H9 (cell line): ENCODE data around the gene ANKRD11. TPM values are rescaled to one million over a fixed set of nuclear protein-coding genes. Genes with fewer than 3 reads are reported as not detected.

Experiments
- DNase-seq: peaks from one replicate; pipeline ENCODE4 v3.0.0-alpha.2; 2017
- H2AFZ ChIP-seq: one replicate; pipeline ENCODE4 v1.6.1; 2013; ENCODE audit warnings: mild to moderate bottlenecking, low read length, control low read depth, moderate library complexity
- H2AK5ac ChIP-seq: 2 replicates; pipeline ENCODE4 v1.6.1; 2013; ENCODE audit warnings: low read length, control low read depth, mixed read lengths; ENCODE audit not compliant: insufficient read length
- H2BK120ac ChIP-seq: one replicate; pipeline ENCODE4 v1.6.1; 2013; ENCODE audit warnings: low read depth, mild to moderate bottlenecking, low read length, control low read depth, inconsistent platforms; ENCODE audit not compliant: poor library complexity, severe bottlenecking
- H2BK12ac ChIP-seq: 2 replicates; pipeline ENCODE4 v1.6.1; 2013; ENCODE audit warnings: low read length, control low read depth, mixed read lengths, low read depth; ENCODE audit not compliant: insufficient read length
- H2BK15ac ChIP-seq: 2 replicates; pipeline ENCODE4 v1.6.1; 2013; ENCODE audit warnings: low read depth, low read length, control low read depth
- H2BK20ac ChIP-seq: one replicate; pipeline ENCODE4 v1.6.1; 2013; ENCODE audit warnings: low read depth, mild to moderate bottlenecking, low read length, control low read depth, inconsistent platforms; ENCODE audit not compliant: poor library complexity, severe bottlenecking
- H2BK5ac ChIP-seq: 2 replicates; pipeline ENCODE4 v1.6.1; 2013; ENCODE audit warnings: low read length, control low read depth, mixed read lengths; ENCODE audit not compliant: insufficient read length
- H3K14ac ChIP-seq: 2 replicates; pipeline ENCODE4 v1.6.1; 2013; ENCODE audit warnings: low read length, control low read depth; ENCODE audit not compliant: insufficient read depth
- H3K18ac ChIP-seq: 2 replicates; pipeline ENCODE4 v1.6.1; 2013; ENCODE audit warnings: low read depth, mild to moderate bottlenecking, mixed read lengths, low read length, control low read depth; ENCODE audit not compliant: insufficient read length
- H3K23ac ChIP-seq: 2 replicates; pipeline ENCODE4 v1.6.1; 2013; ENCODE audit warnings: low read length, control low read depth, mixed read lengths, low read depth; ENCODE audit not compliant: insufficient read length
- H3K23me2 ChIP-seq: 2 replicates; pipeline ENCODE4 v1.6.1; 2013; ENCODE audit warnings: low read depth, mild to moderate bottlenecking, mixed read lengths, low read length, control low read depth; ENCODE audit not compliant: insufficient read length, poor library complexity, severe bottlenecking
- H3K27ac ChIP-seq: 2 replicates; pipeline ENCODE4 v1.5.1; 2013; ENCODE audit warnings: low read length, control low read depth, mixed read lengths, low read depth; ENCODE audit not compliant: insufficient read length
- H3K27me3 ChIP-seq: 2 replicates; pipeline ENCODE4 v1.6.1; 2013; ENCODE audit warnings: low read length, control low read depth, inconsistent platforms; ENCODE audit not compliant: insufficient read depth
- H3K4ac ChIP-seq: 2 replicates; pipeline ENCODE4 v1.6.1; 2013; ENCODE audit warnings: low read depth, mild to moderate bottlenecking, control low read depth, inconsistent platforms, low read length, moderate library complexity
- H3K4me1 ChIP-seq: 2 replicates; pipeline ENCODE4 v1.6.1; 2013; ENCODE audit warnings: low read length, control low read depth, inconsistent platforms; ENCODE audit not compliant: insufficient read depth
- H3K4me2 ChIP-seq: 2 replicates; pipeline ENCODE4 v1.6.1; 2013; ENCODE audit warnings: low read length, control low read depth, mixed read lengths; ENCODE audit not compliant: insufficient read length, insufficient read depth
- H3K56ac ChIP-seq: 2 replicates; pipeline ENCODE4 v1.6.1; 2013; ENCODE audit warnings: low read depth, mild to moderate bottlenecking, mixed read lengths, low read length, control low read depth; ENCODE audit not compliant: insufficient read length
- H3K79me1 ChIP-seq: 2 replicates; pipeline ENCODE4 v1.6.1; 2013; ENCODE audit warnings: low read depth, mild to moderate bottlenecking, moderate library complexity, low read length, control low read depth, inconsistent platforms; ENCODE audit not compliant: insufficient read depth, poor library complexity, severe bottlenecking
- H3K79me2 ChIP-seq: 2 replicates; pipeline ENCODE4 v1.6.1; 2013; ENCODE audit warnings: low read length, control low read depth, inconsistent platforms; ENCODE audit not compliant: insufficient read depth
- H3K9ac ChIP-seq: 2 replicates; pipeline ENCODE4 v1.6.1; 2013; ENCODE audit warnings: low read length, control low read depth, mixed read lengths; ENCODE audit not compliant: insufficient read length; ENCODE audit errors: extremely low read depth
- H3K9me3 ChIP-seq: one replicate; pipeline ENCODE4 v1.6.1; 2013; ENCODE audit warnings: low read depth, low read length, inconsistent platforms; ENCODE audit not compliant: control insufficient read depth
- H3T11ph ChIP-seq: one replicate; pipeline ENCODE4 v1.6.1; 2013; ENCODE audit warnings: mild to moderate bottlenecking, low read length, control low read depth, inconsistent platforms
- H4K20me1 ChIP-seq: one replicate; pipeline ENCODE4 v1.6.1; 2013; ENCODE audit not compliant: control insufficient read depth, insufficient read length, insufficient read depth
- H4K5ac ChIP-seq: 2 replicates; pipeline ENCODE4 v1.6.1; 2013; ENCODE audit warnings: low read depth, mild to moderate bottlenecking, mixed read lengths, low read length, control low read depth; ENCODE audit not compliant: insufficient read length
- H4K8ac ChIP-seq: replicated peaks from 2 replicates; pipeline ENCODE4 v1.6.1; 2013; ENCODE audit warnings: low read length, control low read depth, mixed read lengths, low read depth; ENCODE audit not compliant: insufficient read length
- H4K91ac ChIP-seq: 2 replicates; pipeline ENCODE4 v1.6.1; 2013; ENCODE audit warnings: low read depth, mild to moderate bottlenecking, moderate library complexity, mixed read lengths, low read length, control low read depth; ENCODE audit not compliant: insufficient read length
- H3K27ac Mint-ChIP-seq, 3 experiments: 2 replicates in 2 of 3; 3 replicates in 1 of 3; pipeline ENCODE4 v1.8.0; 2020 to 2021; ENCODE audit warnings: mixed read lengths in 3 of 3, mild to moderate bottlenecking in 1 of 3, moderate library complexity in 1 of 3
- H3K27me3 Mint-ChIP-seq: 2 replicates; pipeline ENCODE4 v1.8.0; 2021; ENCODE audit warnings: low read depth, mild to moderate bottlenecking, moderate library complexity, mixed read lengths
- H3K36me3 Mint-ChIP-seq, 3 experiments: 2 replicates in 2 of 3; 3 replicates in 1 of 3; pipeline ENCODE4 v1.8.0; 2020 to 2021; ENCODE audit warnings: low read depth in 3 of 3, mixed read lengths in 3 of 3; ENCODE audit not compliant: insufficient read depth in 1 of 3
- H3K4me1 Mint-ChIP-seq, 2 experiments: 2 replicates each; pipeline ENCODE4 v1.8.0; 2020; ENCODE audit warnings: mixed read lengths in 2 of 2
- H3K4me3 Mint-ChIP-seq, 2 experiments: 2 replicates in 1 of 2; 3 replicates in 1 of 2; pipeline ENCODE4 v1.8.0; 2020 to 2021; ENCODE audit warnings: mild to moderate bottlenecking in 2 of 2, mixed read lengths in 2 of 2, moderate library complexity in 1 of 2
- H3K9me3 Mint-ChIP-seq, 2 experiments: 2 replicates in 1 of 2; 3 replicates in 1 of 2; pipeline ENCODE4 v1.8.0; 2020; ENCODE audit warnings: mild to moderate bottlenecking in 2 of 2, mixed read lengths in 2 of 2, moderate library complexity in 1 of 2
- CTCF ChIP-seq: fragments of 200-600 bp; sonication (generic); conservative IDR thresholded peaks from 3 replicates; pipeline ENCODE4 v1.8.0; 2021; ENCODE audit warnings: antibody characterized with exemption, mild to moderate bottlenecking
- WGBS: extraction: QIAGEN DNeasy Blood & Tissue Kit; methylation state at CpG from one replicate; pipeline ENCODE4 v1.1.7; 2013; ENCODE audit warnings: missing lambda C conversion rate, low lambda C conversion rate, mixed read lengths; ENCODE audit not compliant: insufficient read length; ENCODE audit errors: extremely low coverage; 5-methylcytosine and 5-hydroxymethylcytosine counted together
- total RNA-seq: library from RNA; stranded (reverse); gene quantifications from 2 replicates; pipeline ENCODE4 v1.2.1, GENCODE V29; 2021

Gene ANKRD11
- total RNA-seq, 1 experiment from 2014 or later, result 181 TPM

GRCh38 chr16:89407925-89408300 lies 82.4 kb downstream of the ANKRD11 start:
- no CpG with 5 or more reads among the region's 5 CpGs for WGBS
- Histone ChIP-seq H3K4me1 (peaks cover 27% of the 10 kb centered on the region; the same call in 1 of the 2 replicates), H4K8ac (no peak overlapping the region), H4K91ac (no peak overlapping the region), H3K18ac (no peak overlapping the region), H2AK5ac (no peak overlapping the region), H3T11ph (no peak overlapping the region), H3K79me1 (peaks cover 2% of the 10 kb centered on the region), H4K20me1 (peaks cover 8% of the 10 kb centered on the region), H3K4ac (no peak overlapping the region), H3K9me3 (no peaks in the 10 kb centered on the region), H3K4me2 (no peak overlapping the region), H2BK15ac (no peak overlapping the region), H3K14ac (no peak overlapping the region; the same call in 1 of the 2 replicates), H2BK5ac (no peak overlapping the region), H3K9ac (no peak overlapping the region), H3K56ac (no peak overlapping the region), H3K23ac (no peak overlapping the region), H3K27me3 (no peaks in the 10 kb centered on the region), H2BK120ac (no peak overlapping the region), H2BK12ac (no peak overlapping the region), H2BK20ac (no peak overlapping the region), H3K79me2 (peaks cover 84% of the 10 kb centered on the region), H2AFZ (no peak overlapping the region), H4K5ac (no peak overlapping the region), H3K27ac (no peak overlapping the region), H3K23me2 (no peaks in the 10 kb centered on the region)
- TF ChIP-seq CTCF, result no peak
- H3K4me3 Mint-ChIP-seq, result peak overlapping the region in 1 of 2 experiments; percentile 41; a peak in 1 of 5 replicates
- no peaks in the 10 kb centered on the region; a peak in 1 of 7 replicates for H3K36me3 Mint-ChIP-seq
- DNase-seq, result no peak
- peaks cover 80 to 86% of the 10 kb centered on the region in 2 experiments for H3K4me1 Mint-ChIP-seq
- H3K27me3 Mint-ChIP-seq, result no peaks in the 10 kb centered on the region
- no peaks in the 10 kb centered on the region for H3K9me3 Mint-ChIP-seq
- H3K27ac Mint-ChIP-seq, result peak overlapping the region; percentile 81 to 91 (median 89)
